LNCaP clone FGC (cell line): ENCODE data around the gene TP63.

ENCODE experiments used
- DNase-seq: peaks from one replicate; pipeline ENCODE4 v3.0.0-alpha.2; 2011; ENCODE audit warnings: low read depth
- H3K4me3 ChIP-seq: 2 replicates; pipeline ENCODE4 v1.5.1; 2011; ENCODE audit warnings: mild to moderate bottlenecking, low read depth, low read length, control low read depth
- TF ChIP-seq, protein P1 (sequence below): IDR thresholded peaks from 2 replicates; pipeline ENCODE4 v1.5.1; 2012; ENCODE audit warnings: mild to moderate bottlenecking; ENCODE audit not compliant: control insufficient read depth, insufficient read depth; ENCODE audit errors: extremely low read depth

TP63 gene

GRCh38 chr3:189838291-189838690 lies 207.1 kb downstream of the TP63 start:
- TF ChIP-seq, protein P1, sequence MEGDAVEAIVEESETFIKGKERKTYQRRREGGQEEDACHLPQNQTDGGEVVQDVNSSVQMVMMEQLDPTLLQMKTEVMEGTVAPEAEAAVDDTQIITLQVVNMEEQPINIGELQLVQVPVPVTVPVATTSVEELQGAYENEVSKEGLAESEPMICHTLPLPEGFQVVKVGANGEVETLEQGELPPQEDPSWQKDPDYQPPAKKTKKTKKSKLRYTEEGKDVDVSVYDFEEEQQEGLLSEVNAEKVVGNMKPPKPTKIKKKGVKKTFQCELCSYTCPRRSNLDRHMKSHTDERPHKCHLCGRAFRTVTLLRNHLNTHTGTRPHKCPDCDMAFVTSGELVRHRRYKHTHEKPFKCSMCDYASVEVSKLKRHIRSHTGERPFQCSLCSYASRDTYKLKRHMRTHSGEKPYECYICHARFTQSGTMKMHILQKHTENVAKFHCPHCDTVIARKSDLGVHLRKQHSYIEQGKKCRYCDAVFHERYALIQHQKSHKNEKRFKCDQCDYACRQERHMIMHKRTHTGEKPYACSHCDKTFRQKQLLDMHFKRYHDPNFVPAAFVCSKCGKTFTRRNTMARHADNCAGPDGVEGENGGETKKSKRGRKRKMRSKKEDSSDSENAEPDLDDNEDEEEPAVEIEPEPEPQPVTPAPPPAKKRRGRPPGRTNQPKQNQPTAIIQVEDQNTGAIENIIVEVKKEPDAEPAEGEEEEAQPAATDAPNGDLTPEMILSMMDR = no peak
- no peak for DNase-seq
- H3K4me3 ChIP-seq = no peak overlapping the region

GRCh38 chr3:189839576-189839975 lies 208.4 kb downstream of the TP63 start:
- TF ChIP-seq, protein P1 = no peak

GRCh38 chr3:189841473-189842205 lies 210.4 kb downstream of the TP63 start:
- TF ChIP-seq, protein P1 = no peak
- H3K4me3 ChIP-seq = no peak overlapping the region
- no peak for DNase-seq

More at GRCh38 chr3:189839576-189839975, 208.4 kb downstream of the TP63 start:
- no peak for DNase-seq
- no peak overlapping the region for H3K4me3 ChIP-seq

DNA sequence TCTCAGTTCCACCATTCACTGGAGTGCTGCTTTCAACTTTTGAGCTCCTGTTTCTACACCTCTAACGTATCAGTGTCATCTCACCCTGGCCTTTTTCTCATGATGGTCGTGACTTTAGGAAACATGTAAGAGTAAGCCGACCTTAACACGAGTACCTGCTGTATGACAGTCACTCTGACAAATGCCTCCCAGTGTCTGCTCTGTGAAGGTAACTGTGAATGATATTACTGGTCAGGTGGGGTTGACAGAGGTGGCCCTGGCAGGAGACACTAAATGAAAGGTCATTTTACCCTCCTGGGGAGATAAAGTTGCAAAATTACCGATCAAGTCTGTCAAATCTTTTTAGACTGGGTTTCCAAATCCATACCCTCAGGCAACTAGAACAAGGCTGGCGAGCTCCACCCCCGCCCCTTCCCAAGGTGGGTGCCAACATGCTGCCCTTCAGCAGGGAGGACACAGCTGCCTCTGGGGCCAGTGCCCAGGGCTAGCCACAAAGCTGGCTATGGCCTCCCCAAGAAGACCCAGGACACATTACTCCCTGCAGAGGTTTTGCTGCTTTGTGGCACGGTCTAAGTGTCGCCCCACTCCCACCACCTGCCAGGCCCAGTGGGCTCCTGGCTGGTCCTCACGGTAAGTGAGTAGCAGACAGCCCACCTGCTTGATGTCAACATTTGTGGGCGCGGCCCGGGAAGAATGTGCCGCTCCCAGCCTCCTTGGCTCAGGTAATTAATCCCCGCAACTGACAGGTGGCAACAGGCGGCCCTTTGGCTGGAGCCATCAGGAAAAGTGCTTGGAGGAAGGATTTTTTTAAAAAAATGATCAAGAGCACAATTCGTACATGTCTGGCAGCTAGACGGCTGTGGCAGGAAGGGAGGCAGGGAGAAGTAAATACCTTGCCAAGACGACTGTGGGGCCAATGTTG lies 211.8 kb downstream of the TP63 start:
- no peak for DNase-seq
- TF ChIP-seq, protein P1 = no peak
- no peak overlapping the region for H3K4me3 ChIP-seq

GRCh38 chr3:189845069-189845468 lies 213.9 kb downstream of the TP63 start:
- H3K4me3 ChIP-seq = no peak overlapping the region
- no peak for DNase-seq
- TF ChIP-seq, protein P1 = no peak

DNA sequence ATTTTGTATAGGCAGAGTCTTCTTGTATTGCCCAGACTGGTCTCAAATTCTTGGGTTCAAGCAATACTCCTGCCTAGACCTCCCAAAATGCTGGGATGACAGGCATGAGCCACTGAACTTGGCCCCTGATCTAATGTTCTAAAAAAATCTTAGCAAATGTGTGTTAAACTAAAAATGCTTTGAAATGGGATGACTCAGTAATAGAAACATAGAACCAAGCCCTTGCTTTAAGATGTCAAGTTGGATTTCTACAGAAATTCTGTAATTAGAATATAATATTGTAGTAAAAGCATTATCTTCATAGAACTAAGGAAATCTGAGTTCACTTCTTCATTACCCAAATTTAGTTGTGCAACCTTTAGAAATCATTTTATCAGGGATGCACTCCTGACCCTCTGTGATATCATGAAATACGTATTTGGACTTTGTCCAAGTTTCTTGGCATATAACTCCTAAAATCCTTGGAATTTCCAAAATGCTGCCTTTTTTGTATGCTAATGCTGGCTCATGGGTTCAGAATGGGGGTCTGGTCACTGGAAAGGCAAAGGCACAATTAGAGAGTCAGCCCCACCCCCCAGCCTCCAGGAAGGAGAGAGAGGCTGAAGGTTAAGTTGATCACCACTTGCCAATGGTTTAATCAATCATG lies 217.3 kb downstream of the TP63 start:
- TF ChIP-seq, protein P1 = no peak
- no peak overlapping the region for H3K4me3 ChIP-seq
- no peak for DNase-seq
